Breast epithelium (tissue), 4 donors: ENCODE measurements around the gene TMPRSS13. TPM values are rescaled to one million over a fixed set of nuclear protein-coding genes. Genes with fewer than 3 reads are reported as not detected.

ENCODE experiments used
- DNase-seq, 2 donors: peaks; one replicate each; pipeline ENCODE4 v3.0.0-alpha.2; 2019; ENCODE audit warnings: low spot score in 2 of 2
- H3K27ac ChIP-seq, 2 donors: fragments of 200-600 bp; sonication (generic) in 1 of 2; one replicate each; pipeline ENCODE4 v1.5.1; 2016 to 2019; ENCODE audit warnings: mild to moderate bottlenecking in 1 of 2
- H3K27me3 ChIP-seq, 2 donors: fragments of 200-600 bp; sonication (generic) in 1 of 2; one replicate each; pipeline versions ENCODE4 v1.5.1 to v1.6.0; 2017 to 2019; ENCODE audit warnings: control low read depth in 1 of 2, mild to moderate bottlenecking in 1 of 2
- H3K36me3 ChIP-seq: fragments of 200-600 bp; one replicate; pipeline ENCODE4 v1.5.1; 2019
- H3K4me1 ChIP-seq, 2 donors: fragments of 200-600 bp; sonication (generic); one replicate each; pipeline ENCODE4 v1.5.1; 2016 to 2019; ENCODE audit warnings: control low read depth in 1 of 2
- H3K4me3 ChIP-seq, 3 donors: fragments of 200-600 bp; sonication (generic); 1 replicate in 2 of 3; 2 replicates in 1 of 3; pipeline ENCODE4 v1.5.1; 2016 to 2019; ENCODE audit warnings: mild to moderate bottlenecking in 3 of 3, moderate library complexity in 2 of 3
- H3K9me3 ChIP-seq, 2 donors: fragments of 200-600 bp; sonication (generic) in 1 of 2; one replicate each; pipeline ENCODE4 v1.5.1; 2016 to 2019; ENCODE audit warnings: control low read depth in 1 of 2
- POLR2A ChIP-seq: fragments of 450-650 bp; IDR thresholded peaks from one replicate; pipeline ENCODE4 v1.6.1; 2016; ENCODE audit warnings: antibody characterized with exemption, mild to moderate bottlenecking, moderate library complexity
- POLR2AphosphoS5 ChIP-seq, 3 donors: sonication (generic); formaldehyde crosslinking; IDR thresholded peaks; one replicate each; pipeline ENCODE4 v1.6.1; 2017; ENCODE audit warnings: antibody characterized with exemption in 3 of 3
- intact Hi-C: fragments of 100-400 bp; cut with DNase I; formaldehyde crosslinking; loops from one replicate; pipeline ENCODE4 v1.15.1; 2023; ENCODE audit warnings: low total_unique reads
- total RNA-seq, 3 donors: library from RNA; depleted of rRNA; stranded (reverse); fragments of >200 nt; gene quantifications; one replicate each; pipeline ENCODE4 v1.1.0, GENCODE V29; 2016
- TF ChIP-seq, protein P1 (sequence below), 3 donors: fragments of 450-650 bp; IDR thresholded peaks; one replicate each; pipeline ENCODE4 v1.5.1; 2016 to 2017; ENCODE audit warnings: antibody characterized with exemption in 3 of 3, mild to moderate bottlenecking in 3 of 3, moderate library complexity in 3 of 3

TMPRSS13 gene
- total RNA-seq, 3 donors from 2014 or later = 0.32 to 34.0 (median 12.5) TPM

DNA sequence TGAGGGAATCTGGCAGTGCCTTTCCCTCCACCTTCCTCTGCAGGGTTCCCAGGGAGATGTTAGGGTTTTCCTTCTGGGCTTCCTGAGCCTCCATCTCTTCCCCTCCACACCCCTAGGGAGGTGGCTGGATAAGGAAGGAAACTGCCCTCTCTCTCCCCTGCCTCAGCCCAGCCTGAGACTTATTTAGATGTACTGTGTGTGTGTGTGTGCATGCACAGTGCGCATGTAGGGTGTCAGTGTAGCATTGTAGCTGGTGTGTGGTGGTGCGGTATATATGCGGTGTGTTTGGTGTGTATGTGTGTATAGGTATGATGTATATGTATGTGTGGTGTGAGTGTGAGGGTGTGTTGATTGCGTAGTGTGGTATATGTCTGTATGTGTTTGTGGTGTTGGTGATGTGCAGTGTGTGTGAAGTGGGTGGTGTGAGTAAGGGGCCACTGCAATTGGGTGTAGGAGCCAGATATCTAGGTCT lies 54.3 kb downstream of the TMPRSS13 start:
- Histone ChIP-seq H3K27ac (peak overlapping the region in 1 of 2 donors; percentile 73), H3K4me3 (peak overlapping the region; percentile 9 to 75 (median 65)), H3K9me3 (no peaks in the 10 kb centered on the region), H3K36me3 (no peaks in the 10 kb centered on the region), H3K4me1 (peaks cover 0 to 1% of the 10 kb centered on the region in 2 donors), H3K27me3 (peaks cover 0 to 13% of the 10 kb centered on the region in 2 donors)
- no peak for DNase-seq
- TF ChIP-seq POLR2AphosphoS5 (IDR thresholded peaks at IDR 0.05) = no peak
- TF ChIP-seq, protein P1, sequence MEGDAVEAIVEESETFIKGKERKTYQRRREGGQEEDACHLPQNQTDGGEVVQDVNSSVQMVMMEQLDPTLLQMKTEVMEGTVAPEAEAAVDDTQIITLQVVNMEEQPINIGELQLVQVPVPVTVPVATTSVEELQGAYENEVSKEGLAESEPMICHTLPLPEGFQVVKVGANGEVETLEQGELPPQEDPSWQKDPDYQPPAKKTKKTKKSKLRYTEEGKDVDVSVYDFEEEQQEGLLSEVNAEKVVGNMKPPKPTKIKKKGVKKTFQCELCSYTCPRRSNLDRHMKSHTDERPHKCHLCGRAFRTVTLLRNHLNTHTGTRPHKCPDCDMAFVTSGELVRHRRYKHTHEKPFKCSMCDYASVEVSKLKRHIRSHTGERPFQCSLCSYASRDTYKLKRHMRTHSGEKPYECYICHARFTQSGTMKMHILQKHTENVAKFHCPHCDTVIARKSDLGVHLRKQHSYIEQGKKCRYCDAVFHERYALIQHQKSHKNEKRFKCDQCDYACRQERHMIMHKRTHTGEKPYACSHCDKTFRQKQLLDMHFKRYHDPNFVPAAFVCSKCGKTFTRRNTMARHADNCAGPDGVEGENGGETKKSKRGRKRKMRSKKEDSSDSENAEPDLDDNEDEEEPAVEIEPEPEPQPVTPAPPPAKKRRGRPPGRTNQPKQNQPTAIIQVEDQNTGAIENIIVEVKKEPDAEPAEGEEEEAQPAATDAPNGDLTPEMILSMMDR (IDR thresholded peaks at IDR 0.05) = no peak
- no peak for TF ChIP-seq POLR2A
- intact Hi-C loops = no loop called here

- Histone ChIP-seq H3K36me3 (no peaks in the 10 kb centered on the region), H3K4me1 (peaks cover 0 to 4% of the 10 kb centered on the region in 2 donors), H3K4me3 (peak overlapping the region; percentile 9 to 75 (median 65)), H3K27ac (peak overlapping the region in 1 of 2 donors; percentile 73), H3K9me3 (no peaks in the 10 kb centered on the region), H3K27me3 (peaks cover 0 to 11% of the 10 kb centered on the region in 2 donors)
- no peak for TF ChIP-seq POLR2A
- TF ChIP-seq, protein P1 (IDR thresholded peaks at IDR 0.05) = no peak
- no peak for TF ChIP-seq POLR2AphosphoS5 (IDR thresholded peaks at IDR 0.05)
- no peak for DNase-seq
- intact Hi-C loops = no loop called here
These were observed 54.8 kb downstream of the TMPRSS13 start for GRCh38 chr11:117874253-117874909.

DNA sequence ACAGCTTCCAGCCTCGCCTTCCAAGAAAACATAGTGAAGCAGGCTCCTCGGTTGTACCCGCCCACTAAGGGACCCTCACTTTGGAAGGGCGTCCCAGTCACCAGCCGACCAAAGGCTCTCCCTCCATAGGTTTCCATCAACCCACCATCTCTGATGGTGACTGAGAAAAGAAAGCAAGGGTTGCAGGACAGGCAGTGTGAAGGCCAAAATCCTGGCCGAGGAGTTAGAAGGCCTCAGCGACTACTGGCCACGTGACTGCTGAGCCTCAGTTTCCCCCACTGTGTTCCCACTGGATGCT lies 55.4 kb downstream of the TMPRSS13 start:
- no peak for DNase-seq
- intact Hi-C loops = no loop called here
- H3K36me3 ChIP-seq = no peaks in the 10 kb centered on the region
- H3K27ac ChIP-seq = peak overlapping the region in 1 of 2 donors; percentile 73
- H3K4me1 ChIP-seq = peaks cover 0 to 4% of the 10 kb centered on the region in 2 donors
- no peak for TF ChIP-seq POLR2AphosphoS5 (IDR thresholded peaks at IDR 0.05)
- TF ChIP-seq, protein P1 (IDR thresholded peaks at IDR 0.05) = no peak
- TF ChIP-seq POLR2A = no peak
- peaks cover 0 to 10% of the 10 kb centered on the region in 2 donors for H3K27me3 ChIP-seq
- H3K9me3 ChIP-seq = no peaks in the 10 kb centered on the region
- H3K4me3 ChIP-seq = no peak overlapping the region

GRCh38 chr11:117872975-117873827 lies 56.0 kb downstream of the TMPRSS13 start:
- Histone ChIP-seq H3K36me3 (no peaks in the 10 kb centered on the region), H3K27ac (peak overlapping the region in 1 of 2 donors; percentile 73), H3K4me3 (no peak overlapping the region), H3K4me1 (peaks cover 0 to 4% of the 10 kb centered on the region in 2 donors), H3K27me3 (peaks cover 0 to 10% of the 10 kb centered on the region in 2 donors), H3K9me3 (no peaks in the 10 kb centered on the region)
- intact Hi-C loops = no loop called here
- TF ChIP-seq POLR2AphosphoS5 (IDR thresholded peaks at IDR 0.05) (no peak), POLR2A (no peak)
- TF ChIP-seq, protein P1 (IDR thresholded peaks at IDR 0.05) = no peak
- no peak for DNase-seq
